Right kidney (tissue), 1 donor: ENCODE results near the gene TMPRSS13.
"Not testable (repeated sequence)": the region's sequence is repeated elsewhere in the genome, so short reads cannot be mapped to it uniquely, and the experiment has no call there.

ENCODE experiments used
- DNase-seq: peaks from one replicate; pipeline ENCODE4 v3.0.0-alpha.2; 2016

TMPRSS13 gene

DNA sequence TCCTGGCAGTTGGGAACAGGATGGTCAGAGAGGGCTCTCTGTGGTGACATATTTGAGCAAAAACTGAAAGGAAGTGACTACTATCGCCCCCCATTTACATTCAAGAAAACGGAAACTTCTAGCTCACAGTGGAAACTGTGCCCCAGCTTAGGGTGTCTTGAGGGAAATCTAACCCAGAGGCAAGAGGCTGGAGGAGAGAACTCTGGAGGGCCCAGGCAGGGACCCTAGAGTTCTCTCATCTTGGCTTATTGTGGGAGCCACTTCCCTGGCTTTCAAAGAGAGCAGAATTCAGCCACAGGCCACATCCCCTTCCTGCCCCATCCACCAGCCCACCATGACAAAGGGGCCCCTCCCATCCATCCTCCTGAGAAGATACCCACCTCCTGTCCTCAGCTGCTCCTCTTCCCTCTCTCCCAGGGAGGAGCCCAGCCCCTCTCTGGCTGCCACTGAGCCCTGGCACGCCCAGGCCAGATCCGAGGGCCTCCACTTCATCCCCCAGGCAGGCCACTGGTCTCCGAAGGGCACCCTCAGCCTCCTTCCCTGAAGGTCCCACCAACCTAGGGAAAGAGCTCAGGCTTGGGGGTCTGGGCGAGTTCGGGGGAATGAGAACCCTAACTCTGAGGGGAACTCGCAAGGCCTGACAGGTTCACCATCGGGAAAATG lies 1.6 kb upstream of the TMPRSS13 start:
- DNase-seq = no peak

DNA sequence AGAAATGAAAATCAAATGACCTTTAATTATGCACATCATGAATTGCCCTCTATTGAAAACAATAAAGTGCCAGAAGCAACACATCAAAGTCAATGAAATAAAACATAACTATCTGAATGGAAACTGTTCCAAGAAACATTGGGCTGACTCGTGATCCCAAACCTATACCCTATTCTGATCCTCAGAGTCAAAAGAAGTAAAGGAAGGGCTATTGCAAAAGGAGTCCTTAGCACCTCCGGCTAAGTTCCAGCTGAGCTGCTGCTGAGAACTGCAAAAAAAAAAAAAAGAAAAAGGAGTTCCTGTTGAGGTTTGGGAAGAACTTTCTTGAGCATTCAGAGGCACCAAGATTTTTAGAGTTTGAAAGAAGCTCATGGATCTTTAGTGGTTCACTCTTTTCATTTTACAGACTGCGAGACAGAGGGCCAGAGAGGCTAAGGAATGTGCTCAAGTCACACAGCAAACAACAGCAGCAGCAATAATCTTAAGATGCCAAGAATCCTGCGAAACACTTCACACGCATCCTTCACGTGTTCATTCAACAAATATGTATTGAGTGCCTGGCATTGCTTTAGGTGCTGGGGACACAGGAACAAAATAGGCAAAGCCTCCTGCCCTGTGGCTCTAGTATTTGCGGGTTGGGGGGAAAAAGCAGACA lies 841 bp upstream of the TMPRSS13 start:
- DNase-seq = no peak

DNA sequence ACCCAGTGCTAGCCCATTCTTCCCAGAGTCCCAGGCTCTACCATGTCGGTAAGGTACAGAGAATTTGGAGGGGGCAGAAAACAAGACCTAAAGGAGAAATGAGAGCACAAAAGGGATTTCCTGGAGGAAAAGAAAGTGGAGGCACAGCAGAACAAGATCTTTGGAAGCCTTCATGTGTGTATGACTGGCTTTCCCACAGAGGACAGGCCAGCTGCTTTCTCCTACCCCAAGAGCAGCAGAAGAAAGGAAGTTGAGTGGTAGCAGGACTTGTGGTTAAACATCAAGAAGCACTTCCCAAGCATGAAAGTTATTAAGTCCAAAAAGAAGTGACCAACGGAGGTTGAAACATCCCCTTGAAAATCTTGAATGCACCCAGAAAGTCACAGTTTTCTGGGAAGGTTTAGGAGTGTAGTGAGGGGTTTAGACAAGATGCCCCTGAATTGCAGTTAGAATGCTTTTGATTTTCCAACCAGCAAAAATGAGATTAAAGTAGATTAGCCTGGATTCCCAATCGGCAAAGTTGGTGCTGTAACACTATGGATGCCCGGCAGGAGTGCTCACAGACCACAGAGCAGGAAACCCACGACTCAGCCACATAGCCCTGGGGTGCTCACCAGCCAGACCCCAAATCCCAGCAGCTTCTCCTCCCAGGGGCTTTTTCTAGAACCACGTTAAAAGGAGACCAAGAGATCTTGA lies 608 bp downstream of the TMPRSS13 start:
- no peak for DNase-seq

DNA sequence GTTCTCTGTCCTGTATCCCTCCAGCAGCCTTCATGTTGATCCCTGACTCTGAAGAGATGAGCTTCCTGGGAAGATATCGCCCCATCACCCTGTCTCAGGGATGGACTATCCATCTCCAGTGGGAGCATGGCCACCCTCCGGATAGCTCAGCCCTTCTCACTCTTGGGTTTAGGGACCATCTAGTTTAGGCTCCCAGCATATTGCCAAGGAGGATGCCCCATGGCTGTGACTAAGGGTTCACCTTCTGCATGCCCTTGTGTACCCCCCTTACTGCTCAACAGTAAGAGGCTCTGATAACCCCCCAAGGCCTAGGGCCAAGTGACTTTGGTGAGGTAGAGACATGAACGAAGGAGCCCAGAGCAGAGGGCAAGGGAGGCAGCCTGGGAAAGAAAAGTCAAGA lies 1.3 kb downstream of the TMPRSS13 start:
- DNase-seq = no peak

DNA sequence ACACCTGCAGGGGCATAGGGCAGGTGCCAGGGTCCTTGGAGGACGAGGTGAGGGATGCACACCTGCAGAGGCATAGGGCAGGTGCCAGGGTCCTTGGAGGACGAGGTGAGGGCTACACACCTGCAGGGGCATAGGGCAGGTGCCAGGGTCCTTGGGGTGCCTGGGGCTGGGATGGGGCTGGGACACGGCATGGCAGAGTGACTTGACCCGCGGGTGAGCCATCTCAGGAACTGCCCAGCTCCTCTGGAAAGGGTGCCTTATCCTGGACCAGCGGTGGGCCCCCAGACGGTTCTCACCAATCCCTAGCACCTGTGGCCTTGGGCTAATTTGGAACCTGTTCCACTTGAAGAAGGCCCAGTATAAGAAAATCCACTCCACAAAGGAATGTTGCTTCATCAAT lies 3.0 kb downstream of the TMPRSS13 start:
- DNase-seq = not testable (repeated sequence)

DNA sequence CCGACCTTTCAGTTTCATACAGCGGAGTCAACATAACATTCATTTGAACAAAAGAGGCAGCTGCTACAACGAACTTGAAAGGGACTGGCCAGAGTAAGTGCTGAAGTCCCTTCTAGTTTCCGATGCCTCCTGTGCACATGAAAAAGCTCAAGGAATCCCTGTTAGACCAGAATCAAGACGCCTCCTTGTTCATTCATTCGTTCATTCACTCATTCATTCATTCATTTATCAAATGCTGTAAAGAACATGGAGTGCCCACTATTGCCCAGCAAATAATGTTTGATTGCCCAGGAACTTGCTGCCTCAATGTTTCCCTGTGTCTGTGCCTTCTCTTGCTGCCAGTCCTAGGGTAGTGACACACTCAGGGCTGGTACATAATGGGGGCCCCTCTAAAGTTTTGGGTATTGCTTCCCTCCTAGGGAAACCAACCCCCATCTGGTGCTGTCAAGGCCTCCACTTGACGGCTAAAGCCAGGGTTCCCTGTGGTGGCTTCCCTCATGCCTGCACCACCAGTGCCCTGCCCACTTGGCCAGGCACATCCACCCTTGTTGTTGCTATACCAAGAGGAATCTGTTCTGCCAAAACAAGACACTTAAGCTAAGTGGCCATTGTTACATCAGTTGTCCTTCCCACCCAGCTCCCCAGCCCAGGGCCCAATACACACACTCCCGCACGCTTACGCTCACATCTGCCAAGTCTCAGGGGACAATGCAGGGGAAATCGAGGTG lies 3.8 kb downstream of the TMPRSS13 start:
- DNase-seq = no peak

DNA sequence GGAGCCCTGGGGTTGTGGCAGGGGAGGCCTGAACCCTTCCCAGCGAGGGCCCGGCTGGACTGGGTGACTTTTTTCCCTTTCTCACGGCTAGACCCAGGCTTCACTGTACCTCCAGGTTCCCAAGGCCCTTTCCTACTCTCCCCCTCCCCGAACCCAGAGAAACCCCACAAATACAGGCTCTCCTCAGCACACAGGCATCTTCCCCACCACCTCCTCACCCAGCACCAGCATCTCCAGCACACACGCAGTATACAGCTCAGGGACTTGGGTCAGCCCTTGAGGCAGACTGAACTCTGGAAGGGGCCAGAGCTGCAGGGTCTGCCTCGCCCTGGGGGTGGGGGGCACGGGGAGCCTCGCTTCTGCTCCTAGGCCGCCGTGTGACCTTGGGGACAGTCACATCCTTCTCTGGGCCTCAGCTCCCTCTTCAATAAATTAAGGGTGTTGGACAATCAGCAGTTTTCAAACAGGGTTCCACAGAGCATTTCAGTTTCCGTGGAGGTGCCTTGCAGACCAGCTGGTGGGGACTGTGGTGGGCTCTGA lies 4.5 kb downstream of the TMPRSS13 start:
- DNase-seq = no peak

DNA sequence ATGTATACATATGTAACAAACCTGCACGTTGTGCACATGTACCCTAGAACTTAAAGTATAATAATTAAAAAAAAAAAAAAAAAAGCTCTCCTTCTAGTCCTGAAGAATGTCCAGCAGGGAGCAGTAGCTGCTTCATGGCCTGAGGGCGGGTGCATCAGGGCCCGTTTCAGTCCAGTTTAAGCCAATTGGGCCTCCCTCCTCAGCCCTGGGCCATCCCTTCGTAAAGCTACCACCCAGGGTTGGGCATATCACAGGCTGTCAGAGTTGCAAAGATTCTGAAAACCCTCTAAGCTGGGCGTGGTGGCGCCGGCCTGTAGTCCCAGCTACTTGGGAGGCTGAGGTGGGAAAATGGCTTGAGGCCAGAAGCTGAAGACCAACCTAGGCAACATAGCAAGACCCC lies 5.4 kb downstream of the TMPRSS13 start:
- DNase-seq = no peak

DNA sequence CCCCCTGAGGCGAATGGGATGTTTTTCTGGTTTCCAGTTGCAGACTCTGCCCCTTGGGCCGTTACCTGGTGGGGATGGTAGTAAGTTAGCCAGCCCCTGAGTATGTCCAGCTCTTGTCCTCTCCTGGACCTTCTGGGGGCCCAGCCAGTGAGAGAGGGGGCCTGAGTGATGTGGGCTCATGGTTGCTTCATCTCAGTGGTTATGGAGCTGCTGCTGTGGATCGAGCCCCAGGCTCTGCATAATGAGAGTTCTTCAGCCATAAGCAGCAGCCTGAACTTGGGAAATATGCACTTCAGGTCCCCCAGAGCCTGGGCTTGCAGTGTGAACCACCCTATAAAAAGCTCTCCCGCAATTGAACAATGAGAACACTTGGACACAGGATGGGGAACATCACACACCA lies 5.9 kb downstream of the TMPRSS13 start:
- DNase-seq = no peak

DNA sequence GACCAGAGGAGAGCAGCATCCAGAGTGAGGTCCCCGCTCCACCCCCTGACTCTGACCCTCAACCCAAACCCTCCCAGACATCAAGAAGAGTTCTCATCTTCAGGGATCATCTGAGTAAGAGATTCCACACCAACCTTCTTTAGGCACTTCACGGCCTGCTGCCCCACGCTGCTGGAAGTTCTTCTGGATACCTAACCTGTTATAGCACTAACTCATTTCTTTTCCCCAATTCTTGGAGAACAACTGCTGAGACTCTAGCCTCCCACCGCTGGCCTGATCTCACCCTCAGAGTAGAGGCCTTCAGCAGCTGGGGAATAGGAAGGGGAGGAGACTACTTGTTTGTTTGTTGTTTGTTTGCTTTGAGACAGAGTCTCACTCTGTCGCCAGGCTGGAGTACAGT lies 7.3 kb downstream of the TMPRSS13 start:
- no peak for DNase-seq

DNA sequence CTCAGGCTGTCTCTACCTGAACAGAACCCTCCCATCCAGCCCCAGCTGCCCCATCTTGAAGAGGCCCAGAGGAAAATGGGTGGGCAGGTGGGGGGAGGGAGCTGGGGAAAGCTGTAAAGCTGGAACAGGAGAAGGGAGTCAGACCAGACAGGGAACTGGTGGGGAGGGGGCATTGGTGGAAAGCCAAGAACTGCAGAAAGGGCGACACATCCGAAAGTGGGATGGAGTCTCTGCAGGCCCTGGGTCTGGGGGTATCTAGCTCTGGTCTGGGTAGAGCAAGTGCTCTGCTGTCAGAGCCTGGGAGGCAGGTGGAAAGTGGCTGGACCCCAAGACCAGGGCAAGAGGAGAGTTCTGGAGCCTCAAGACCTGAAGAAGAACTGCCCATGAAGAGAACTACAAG lies 7.7 kb downstream of the TMPRSS13 start:
- no peak for DNase-seq

DNA sequence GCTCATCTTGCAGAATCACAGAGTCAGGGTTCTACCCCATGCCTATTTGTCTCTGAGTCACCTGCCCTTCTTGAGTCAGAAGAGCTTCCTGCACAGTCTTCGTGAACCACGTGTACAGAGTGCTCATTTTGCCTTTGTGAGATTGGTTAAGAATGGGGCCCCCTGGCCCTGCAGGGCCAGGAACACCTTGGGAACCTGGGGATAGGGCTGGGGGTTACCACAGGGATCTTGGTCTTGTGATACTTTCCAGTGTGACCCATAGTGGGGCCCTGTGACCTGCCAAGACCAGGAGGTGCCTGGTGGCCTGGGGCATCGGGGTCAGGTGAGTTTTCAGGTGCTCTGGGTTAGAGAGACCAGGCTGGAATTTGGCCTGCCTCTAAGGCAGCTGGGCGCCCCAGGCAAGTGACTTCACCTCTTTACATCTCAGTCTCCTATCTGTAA lies 9.4 kb downstream of the TMPRSS13 start:
- DNase-seq = no peak

DNA sequence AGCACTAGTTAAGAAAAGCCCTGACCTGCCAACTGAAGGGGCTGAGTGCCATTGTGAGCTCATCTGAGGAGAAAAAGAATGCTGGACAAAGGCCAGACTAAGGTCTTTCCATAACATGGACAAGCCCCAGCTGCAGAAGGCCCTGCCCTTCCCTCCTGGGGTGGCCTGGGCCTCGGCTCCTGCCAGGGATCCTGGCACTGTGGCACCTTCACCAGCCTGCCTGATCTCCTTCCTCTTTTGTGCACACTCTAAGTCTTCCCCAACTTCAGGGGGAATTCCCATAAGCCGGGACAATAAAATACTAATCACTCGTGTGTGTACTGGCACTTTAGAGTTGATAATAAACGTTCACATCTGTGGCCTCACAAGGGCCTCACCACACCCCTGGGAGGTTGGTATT lies 9.9 kb downstream of the TMPRSS13 start:
- no peak for DNase-seq

DNA sequence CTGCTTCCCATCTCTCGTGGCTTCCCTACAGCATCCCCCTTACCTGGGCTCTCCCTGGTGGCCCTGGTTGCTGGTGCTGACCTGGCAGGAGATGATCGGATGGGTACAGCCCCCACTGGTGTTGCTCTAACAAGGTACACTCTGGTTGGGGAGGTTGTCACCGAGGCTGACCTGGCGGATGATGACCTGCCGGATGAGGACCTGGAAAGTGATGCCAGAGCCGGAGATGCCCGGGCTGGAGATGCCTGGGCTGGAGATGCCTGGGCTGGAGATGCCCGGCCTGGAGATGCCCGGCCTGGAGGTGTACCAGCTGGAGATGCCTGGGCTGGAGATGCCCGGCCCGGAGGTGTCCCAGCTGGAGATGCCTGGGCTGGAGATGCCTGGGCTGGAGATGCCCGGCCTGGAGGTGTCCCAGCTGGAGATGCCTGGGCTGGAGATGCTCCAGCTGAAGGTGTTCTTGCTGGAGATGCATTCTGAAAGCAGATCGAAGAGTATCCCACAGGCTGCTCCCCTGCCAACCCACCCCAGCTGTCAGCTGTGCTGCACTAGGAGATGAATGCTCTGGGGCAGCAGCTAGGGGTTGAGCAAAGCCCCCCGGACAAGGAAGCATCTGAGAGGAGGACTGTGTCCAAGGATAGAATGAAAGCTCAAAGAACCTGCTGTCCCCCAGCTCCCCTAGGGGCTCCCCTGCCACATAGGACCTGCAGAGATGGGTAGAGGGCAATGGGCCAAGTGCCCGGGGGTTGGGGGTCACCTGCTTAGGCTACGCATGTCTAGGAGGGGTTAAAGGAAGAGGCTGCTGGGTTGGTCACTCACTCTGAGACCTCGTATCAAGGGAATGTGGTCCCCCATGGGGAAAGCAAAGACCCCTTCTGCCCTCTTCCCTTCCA lies 10.6 kb downstream of the TMPRSS13 start:
- no peak for DNase-seq

DNA sequence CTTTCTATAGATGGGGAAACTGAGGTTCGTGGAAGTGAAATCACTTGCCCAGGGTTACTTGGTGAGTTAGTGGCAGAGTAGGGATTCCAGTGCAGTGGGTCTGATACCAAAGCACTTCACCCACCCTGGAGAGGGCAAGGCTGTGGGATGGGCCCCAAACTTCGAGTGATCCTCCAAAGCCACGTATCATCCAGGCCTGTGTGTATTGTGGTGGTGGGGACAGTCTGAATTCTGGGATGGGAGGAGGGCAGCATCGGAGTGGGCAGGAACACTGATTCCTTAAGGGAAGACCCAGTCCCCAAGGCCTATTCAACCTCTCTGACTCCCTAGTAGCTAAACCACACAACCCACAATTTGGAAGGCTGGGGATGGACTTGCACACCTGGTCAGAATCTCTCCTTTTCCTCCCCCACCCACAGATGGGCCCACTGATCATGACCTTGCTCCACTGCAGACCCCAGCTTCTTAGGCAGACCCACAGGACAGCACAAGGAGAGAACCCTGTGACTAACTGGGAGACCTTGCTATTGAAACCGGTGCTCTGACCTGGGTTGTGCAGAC lies 11.5 kb downstream of the TMPRSS13 start:
- DNase-seq = no peak

DNA sequence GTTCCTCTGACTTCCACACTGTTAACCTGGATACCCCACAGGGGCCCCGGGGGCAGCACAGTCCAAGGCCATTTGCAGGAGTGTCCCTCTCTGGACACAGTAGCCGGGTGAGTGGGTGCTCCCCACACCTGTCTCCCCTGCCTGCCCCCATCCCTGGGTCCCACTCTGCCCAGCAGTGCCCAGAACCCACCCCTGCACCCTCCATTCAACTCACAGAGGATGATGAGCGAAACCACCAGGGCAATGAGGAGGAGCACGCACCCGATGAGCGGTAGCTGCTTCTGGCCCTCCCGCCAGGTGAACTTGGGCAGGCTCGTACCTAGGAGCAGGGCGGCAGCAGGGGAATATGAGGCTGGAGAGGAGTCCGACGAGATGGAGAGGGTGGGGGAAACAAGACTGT lies 12.2 kb downstream of the TMPRSS13 start:
- no peak for DNase-seq

DNA sequence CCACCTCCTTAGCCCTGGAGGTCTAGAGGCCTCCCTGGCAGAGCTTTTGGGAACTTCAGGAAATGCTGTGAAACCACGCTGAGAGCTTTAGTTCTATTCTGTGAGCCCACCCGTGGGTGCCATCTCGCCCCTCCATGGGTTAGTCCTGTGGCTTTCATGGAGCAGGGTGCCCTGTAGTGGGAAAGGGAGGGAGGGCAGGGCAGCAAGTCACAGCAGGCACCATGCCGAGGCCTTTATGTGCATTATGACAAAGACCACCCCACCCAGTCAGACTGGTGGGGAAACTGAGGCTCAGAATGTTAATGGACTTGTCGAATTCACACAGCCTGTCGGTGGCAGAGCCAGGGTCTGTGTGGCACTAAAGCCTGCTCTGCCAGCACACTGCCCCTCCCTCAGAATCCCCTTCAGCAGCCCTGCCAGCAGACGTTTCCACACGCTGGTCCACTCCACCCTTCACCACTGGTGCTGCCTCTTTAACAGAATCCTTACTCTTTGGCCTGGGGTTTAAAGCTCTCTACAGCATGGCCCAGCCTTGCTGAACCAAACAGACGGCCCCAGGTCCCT lies 13.4 kb downstream of the TMPRSS13 start:
- DNase-seq = no peak

DNA sequence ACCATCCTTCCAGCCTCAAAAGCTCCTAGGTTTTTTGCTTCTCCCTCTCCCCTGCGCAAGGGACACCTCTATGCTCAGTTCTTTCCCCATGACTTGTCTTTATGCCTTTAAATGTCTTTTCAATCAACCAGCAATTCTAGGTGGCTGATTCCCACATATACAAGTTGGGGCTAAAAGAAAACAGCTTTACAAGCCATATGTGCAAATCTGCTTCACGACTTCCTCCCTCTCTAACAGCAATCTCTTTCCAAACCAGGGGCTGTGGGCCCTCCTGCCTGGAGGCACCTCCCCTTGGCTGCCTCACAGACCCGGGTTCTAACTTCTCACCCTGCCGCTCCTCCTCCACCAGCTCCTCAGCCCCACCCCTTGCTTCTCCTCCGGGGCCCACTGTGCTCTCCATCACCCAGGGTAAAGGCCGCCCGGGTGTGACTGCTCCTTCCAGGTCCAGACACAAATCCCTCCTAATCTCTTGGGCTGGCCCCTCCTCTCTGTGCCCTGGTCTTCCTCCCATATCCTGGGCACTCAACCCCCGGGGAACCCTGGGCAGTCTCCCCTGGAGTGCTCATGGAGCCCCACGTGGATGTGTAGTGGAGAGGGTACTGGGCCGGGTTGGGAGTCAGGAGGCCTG lies 14.1 kb downstream of the TMPRSS13 start:
- DNase-seq = no peak

DNA sequence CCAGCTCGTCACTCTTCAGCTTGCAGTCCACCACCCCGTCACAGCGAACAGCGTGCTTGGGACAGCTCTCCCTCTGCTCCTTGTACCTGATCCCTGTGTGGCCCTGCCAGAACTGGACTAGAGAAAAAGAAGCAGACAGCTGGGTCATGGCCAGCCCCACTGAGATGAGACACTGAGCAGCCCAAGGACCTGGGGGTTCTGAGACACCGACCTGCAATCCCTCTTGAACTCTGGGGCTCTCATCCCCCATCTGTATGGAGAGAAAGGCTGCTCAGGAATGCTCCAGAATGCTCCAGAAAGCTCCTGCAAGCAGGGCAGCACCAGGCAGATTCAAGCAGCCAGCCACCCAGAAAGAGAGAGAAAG lies 14.8 kb downstream of the TMPRSS13 start:
- no peak for DNase-seq

DNA sequence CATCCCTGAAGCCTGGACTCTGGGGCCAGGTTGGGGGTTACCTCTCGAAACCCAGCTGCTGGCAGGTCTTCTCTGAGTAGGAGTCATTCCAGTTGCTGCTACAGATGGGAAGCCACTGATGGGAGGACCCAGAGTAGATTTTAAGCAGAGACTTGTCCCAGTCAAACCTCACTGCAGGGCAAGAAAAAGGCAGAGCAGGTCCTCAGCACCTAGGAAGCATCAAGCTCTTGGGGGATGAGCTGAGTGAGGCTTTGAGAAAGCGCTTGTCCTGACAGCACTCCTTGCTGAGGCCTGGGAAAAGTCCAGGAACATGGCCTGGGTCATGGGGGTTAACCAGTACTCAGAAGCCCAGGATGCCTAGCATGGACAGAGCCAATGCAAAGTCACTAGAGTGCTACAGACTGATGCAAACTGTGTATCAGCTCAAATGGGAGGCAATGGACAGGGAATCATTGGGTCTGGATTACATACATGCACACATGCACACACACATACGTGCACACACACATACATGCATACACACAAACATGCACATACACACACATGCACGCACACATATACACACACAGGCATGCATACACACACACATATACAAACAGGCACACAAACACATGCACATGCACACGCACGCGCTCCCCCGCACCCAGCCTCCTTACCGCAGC lies 15.3 kb downstream of the TMPRSS13 start:
- no peak for DNase-seq
